ENCODE data around the gene ADCY1.

- TF ChIP-seq YY1 (IDR thresholded peaks at IDR 0.05; ENCODE audit: insufficient read depth, insufficient read length): no peak
- TF ChIP-seq ZNF274 (IDR thresholded peaks at IDR 0.05; ENCODE audit: low read depth, low read length): no peak
Measured at GRCh38 chr7:45701701-45702510, 127.7 kb downstream of the ADCY1 start.

Measured in NT2/D1 (cell line).